ENCODE measurements around the gene NR3C2.

DNA sequence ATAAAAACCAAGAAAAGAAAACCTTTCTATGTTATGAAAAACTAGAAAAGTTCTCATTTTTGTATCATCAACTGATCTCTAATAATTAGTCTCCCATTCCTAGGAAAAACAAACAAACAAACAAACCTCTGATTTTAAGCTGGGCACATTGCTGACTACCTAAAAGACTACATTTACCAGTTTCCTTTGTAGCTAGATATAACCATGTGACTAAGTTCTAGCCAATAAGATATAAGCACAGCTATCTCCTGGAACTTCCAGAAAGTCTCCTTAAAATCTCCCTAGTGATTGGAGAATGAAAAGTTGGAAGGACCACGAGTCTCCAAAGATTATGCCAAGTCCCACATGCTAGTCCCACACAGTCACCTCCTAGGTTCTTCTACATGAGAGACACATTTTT is 108.9 kb downstream of the NR3C2 start:
- TF ChIP-seq CTCF (conservative IDR thresholded peaks at IDR 0.05; ENCODE audit: low read length) (no peak), EZH2phosphoT487 (IDR thresholded peaks at IDR 0.05; ENCODE audit: borderline replicate concordance, low read depth, low read length) (no peak)

Measured in OCI-LY7 (cell line).